GM21529 (cell line): ENCODE results near the gene RNMT.
"Not testable (repeated sequence)": the region's sequence is repeated elsewhere in the genome, so short reads cannot be mapped to it uniquely, and the experiment has no call there.

ENCODE experiments used
- ATAC-seq: cut with Tn5 transposase; IDR thresholded peaks from one replicate; pipeline ENCODE4 v1.9.1; 2021; ENCODE audit not compliant: unreplicated experiment

Gene RNMT

GRCh38 chr18:13726232-13726971 is at the start of gene RNMT, which contains the start of gene FAM210A:
Gene RNMT (plus strand): TSS chr18:13726673. CDS start chr18:13731518, 4,845 bp downstream.
Gene FAM210A (minus strand): TSS chr18:13726558. CDS start chr18:13682077, 44,481 bp downstream.
- peak; percentile 90 for ATAC-seq

GRCh38 chr18:13677350-13677749 is 49.1 kb upstream of the RNMT start:
- not testable (repeated sequence) for ATAC-seq

- no peak for ATAC-seq
These were observed 45.9 kb upstream of the RNMT start for GRCh38 chr18:13680612-13681011.

GRCh38 chr18:13681701-13682100 is 44.8 kb upstream of the RNMT start:
- no peak for ATAC-seq

- no peak for ATAC-seq
These were observed 41.9 kb upstream of the RNMT start for GRCh38 chr18:13684546-13684945.

- ATAC-seq, result no peak
These were observed 38.0 kb upstream of the RNMT start for GRCh38 chr18:13688191-13689136.

GRCh38 chr18:13690060-13690459 is 36.4 kb upstream of the RNMT start:
- ATAC-seq, result not testable (repeated sequence)

GRCh38 chr18:13695337-13695736 is 31.1 kb upstream of the RNMT start:
- ATAC-seq, result not testable (repeated sequence)

- ATAC-seq, result no peak
These were observed 29.5 kb upstream of the RNMT start for GRCh38 chr18:13696961-13697360.

- ATAC-seq, result no peak
These were observed 26.3 kb upstream of the RNMT start for GRCh38 chr18:13700153-13700552.

- ATAC-seq, result no peak
These were observed 22.6 kb upstream of the RNMT start for GRCh38 chr18:13703899-13704298.

- no peak for ATAC-seq
These were observed 16.1 kb upstream of the RNMT start for GRCh38 chr18:13710414-13710831.

GRCh38 chr18:13712400-13713131 is 13.9 kb upstream of the RNMT start:
- no peak for ATAC-seq

GRCh38 chr18:13713455-13714055 is 12.9 kb upstream of the RNMT start:
- ATAC-seq, result no peak

GRCh38 chr18:13715330-13715729 is 11.1 kb upstream of the RNMT start:
- ATAC-seq, result no peak

GRCh38 chr18:13716916-13717315 is 9.6 kb upstream of the RNMT start:
- ATAC-seq, result no peak

- ATAC-seq, result no peak
These were observed 6.3 kb upstream of the RNMT start for GRCh38 chr18:13720123-13720522.

- ATAC-seq, result no peak
These were observed 5.6 kb upstream of the RNMT start for GRCh38 chr18:13720847-13721246.

- peak; percentile 0 for ATAC-seq
These were observed 774 bp upstream of the RNMT start for GRCh38 chr18:13725566-13726231.

GRCh38 chr18:13726972-13727331 is 479 bp downstream of the RNMT start:
- ATAC-seq, result peak; percentile 12
